Body of pancreas (tissue), 4 donors: ENCODE measurements around the gene JMJD7.

Source experiments
- CTCF ChIP-seq, 7 experiments: fragments of 450-650 bp in 4 of 7; fragments of 200-600 bp in 3 of 7; sonication (generic) in 3 of 7; IDR thresholded peaks; one replicate each; pipeline ENCODE4 v1.5.1; 2016 to 2019; ENCODE audit warnings: antibody characterized with exemption in 7 of 7
- POLR2A ChIP-seq, 3 donors: fragments of 450-650 bp; IDR thresholded peaks; one replicate each; pipeline ENCODE4 v1.6.1; 2016; ENCODE audit warnings: antibody characterized with exemption in 3 of 3, mild to moderate bottlenecking in 2 of 3

DNA sequence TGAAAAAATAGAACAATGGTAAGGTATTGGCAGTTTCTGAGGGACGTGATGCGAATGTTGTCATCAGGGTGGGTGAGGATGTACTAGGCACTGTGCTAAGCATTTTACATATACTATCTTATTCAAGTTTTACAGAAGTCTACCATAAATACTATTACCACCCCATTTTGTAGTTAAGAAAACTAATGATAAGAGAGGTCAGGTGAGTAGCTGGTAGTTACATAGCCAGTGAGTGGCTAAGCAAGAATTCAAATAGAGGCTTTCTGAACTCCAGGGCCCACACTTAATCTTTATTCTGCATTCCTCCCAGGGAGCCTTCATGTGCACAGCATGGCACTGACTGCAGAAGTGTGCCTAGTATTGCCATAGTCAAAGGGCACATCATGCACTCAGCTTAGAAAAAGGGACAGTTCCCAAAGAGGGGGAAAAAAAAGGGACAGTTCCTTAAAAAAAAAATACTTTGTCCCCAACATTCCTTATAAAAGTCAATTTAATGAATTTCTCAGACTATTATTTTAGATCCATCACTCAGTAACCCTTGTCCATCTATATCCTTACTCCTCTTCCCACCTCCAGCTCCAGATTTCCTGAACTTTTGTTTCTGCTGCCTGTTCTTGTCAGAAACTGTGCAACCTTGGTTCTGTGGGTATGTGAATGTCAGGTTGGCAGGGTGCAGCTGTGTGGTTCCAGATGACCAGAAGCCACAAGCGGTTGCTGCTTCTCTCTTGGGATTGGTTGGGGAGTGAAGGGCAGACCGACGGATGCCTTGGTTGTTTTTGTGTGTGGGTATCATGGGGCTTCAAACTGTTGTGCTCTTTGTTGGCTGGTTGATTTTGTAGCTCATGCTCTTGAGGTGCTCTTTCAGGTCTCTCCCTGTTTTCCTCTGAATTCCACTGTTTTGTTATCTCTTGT lies 45.3 kb upstream of the JMJD7 start:
- TF ChIP-seq CTCF (IDR thresholded peaks at IDR 0.05) (no peak), POLR2A (IDR thresholded peaks at IDR 0.05) (no peak)
